Measurements from ENCODE around the gene CDC42SE2.

The CDC42SE2 gene

DNA sequence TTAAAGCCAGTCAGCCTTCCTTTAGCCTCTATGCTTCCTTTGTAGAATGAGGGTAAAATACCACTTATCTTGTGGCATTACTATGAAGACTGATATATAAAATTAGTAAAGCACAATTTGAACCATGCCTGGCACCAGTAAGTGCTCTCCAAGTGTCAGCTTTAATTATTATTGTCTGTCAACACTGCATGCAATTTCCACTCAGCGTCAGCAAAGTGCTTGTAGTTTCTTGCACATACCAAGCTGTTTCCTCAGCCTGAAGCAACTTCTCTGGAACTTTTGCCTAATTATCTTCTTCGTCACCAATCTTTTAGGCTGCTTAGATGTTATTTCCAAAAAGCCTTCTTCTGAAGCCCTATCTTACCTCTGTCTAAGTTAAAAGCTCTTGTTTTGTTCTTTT lies 177.3 kb downstream of the CDC42SE2 start:
- DNase-seq (ENCODE audit: low spot score), result no peak

Measured in iPS-NIHi11 (cell line).